ENCODE data around the gene ABCC1.

Gene ABCC1

GRCh38 chr16:16111639-16112038, 162.2 kb downstream of the ABCC1 start:
- no peak for DNase-seq (ENCODE audit: low read depth in 2 of 2)

DNA sequence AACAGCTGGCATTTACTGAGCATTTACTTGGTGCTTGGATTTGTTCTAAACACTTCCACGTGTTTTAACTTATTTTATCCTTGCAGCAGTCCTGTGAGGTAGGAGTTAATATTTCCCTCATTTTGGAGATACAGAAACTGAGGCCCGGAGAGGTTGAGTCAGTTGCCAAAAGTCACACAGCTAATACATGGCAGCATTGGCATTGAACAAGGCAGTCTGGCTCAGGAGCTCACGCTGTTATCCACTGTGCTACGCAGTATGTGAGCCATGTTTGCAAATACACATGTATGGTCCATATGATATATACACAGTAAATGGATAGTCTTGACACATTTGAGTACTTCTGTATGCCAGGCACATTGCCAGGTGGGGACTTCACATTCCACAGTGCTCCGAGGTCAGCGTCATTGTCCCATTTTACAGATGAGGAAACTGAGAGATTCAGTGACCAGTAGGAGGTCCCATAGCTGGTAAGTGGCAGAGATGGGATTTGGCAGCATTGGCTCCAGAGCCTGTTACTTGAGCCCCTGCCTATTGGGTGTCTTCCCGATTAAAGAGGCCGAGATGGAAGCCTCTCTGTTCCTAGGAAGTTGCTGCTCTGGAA, 163.1 kb downstream of the ABCC1 start:
- DNase-seq (ENCODE audit: low read depth in 2 of 2), result no peak

GRCh38 chr16:16113076-16113475, 163.7 kb downstream of the ABCC1 start:
- DNase-seq (ENCODE audit: low read depth in 2 of 2), result no peak

DNA sequence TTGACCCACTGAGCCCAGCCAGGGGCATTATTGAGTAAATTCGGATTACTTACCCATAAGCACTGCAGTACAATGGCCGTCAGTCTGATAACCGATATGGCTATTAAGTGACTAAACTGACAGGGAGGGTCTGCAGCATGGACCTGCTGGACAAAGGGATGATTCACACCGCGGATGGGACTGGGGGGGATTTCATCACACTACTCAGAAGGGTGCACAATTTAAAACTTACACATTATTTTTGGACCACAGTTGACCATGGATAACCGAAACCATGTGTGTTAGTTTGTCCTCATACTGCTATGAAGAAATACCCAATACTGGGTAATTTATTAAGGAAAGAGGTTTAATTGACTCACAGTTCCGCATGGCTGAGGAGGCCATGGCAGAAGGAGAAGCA, 167.4 kb downstream of the ABCC1 start:
- no peak for DNase-seq (ENCODE audit: low read depth in 2 of 2)

GRCh38 chr16:16118337-16118736, 168.9 kb downstream of the ABCC1 start:
- DNase-seq (ENCODE audit: low read depth in 2 of 2), result no peak

DNA sequence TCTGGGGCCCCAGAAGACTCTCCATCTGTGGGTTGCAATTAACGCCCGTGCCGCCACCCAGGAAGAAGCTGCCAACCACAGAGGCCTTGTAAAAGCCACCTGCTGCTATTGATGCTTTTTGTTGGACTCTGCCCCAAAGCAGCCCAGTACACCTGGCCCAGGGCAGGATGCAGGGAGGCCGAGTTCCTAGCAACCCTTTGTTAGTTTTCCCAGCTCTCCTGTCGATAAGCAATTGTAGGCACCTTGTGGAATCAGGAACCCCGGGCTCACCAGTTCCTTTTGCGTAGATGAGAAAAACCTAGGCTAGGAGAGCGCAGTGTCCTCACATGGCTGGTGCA, 170.6 kb downstream of the ABCC1 start:
- no peak for DNase-seq (ENCODE audit: low read depth in 2 of 2)

- DNase-seq (ENCODE audit: low read depth in 2 of 2), result no peak
Observed at GRCh38 chr16:16120382-16121184, 171.2 kb downstream of the ABCC1 start.

DNA sequence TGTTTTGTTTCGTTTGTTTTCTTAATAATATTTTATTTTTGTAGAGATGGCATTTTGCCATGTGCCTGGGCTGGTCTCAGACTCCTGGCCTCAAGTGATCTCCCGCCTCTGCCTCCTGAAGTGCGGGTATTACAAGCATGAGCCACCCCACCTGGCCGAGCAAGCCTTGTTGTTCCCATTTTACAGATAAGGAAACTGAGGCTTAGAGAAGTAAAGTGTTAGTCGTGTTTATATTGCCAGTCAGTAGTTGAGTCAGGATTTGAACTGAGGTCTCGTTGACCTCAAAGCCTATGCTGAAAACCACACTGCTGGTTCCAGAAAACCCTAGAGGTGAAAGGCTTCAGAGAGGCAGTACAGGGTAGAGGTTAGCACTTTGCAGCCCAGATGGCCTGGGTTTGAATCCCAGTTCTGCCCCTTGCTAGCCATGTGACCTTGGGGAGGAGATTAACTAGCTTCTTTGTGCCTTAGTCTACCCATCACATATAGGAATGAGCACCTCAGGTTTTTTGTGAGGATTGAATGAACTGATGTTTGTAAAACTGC, 171.8 kb downstream of the ABCC1 start:
- no peak for DNase-seq (ENCODE audit: low read depth in 2 of 2)

- no peak for DNase-seq (ENCODE audit: low read depth in 2 of 2)
Observed at GRCh38 chr16:16122264-16122663, 172.8 kb downstream of the ABCC1 start.

DNA sequence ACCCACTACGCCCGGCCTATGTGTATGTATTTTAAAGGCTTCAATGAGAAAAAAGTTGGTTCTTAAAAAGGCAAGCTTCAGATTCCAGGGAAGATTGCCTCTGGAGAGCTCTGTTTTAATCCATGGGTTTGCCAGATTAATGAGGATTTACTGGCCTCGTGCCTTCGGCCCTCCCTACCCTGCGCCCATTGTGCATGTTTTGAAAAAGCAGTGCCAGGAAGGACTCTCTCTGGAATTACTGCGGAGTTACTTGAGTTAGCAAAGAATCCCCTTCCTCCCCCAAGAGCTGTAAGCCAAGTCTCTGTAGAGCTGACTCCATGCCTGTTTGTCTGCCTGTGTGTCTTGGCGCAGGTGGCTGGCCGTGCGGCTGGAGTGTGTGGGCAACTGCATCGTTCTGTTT, 175.0 kb downstream of the ABCC1 start:
- DNase-seq (ENCODE audit: low read depth in 2 of 2), result no peak

DNA sequence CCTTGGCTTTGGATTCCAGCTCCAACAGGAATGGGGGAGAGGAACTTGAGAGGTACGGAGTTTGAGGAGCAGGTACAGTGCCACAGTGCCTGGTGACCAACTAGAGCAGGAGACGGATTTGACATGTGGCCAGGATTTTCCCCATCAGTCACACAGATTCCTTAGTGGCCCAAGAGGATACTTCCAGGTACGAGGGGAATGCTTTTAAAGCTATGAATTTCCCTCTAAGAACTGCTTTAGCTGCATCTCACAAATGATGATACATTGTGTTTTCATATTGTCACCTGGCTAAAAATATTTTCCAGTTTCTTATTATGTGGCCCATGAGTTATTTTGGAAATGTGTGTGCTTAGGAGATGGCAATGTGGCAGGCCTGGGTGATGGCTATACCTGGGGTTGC, 175.6 kb downstream of the ABCC1 start:
- no peak for DNase-seq (ENCODE audit: low read depth in 2 of 2)

- no peak for DNase-seq (ENCODE audit: low read depth in 2 of 2)
Observed at GRCh38 chr16:16126896-16127295, 177.5 kb downstream of the ABCC1 start.

DNA sequence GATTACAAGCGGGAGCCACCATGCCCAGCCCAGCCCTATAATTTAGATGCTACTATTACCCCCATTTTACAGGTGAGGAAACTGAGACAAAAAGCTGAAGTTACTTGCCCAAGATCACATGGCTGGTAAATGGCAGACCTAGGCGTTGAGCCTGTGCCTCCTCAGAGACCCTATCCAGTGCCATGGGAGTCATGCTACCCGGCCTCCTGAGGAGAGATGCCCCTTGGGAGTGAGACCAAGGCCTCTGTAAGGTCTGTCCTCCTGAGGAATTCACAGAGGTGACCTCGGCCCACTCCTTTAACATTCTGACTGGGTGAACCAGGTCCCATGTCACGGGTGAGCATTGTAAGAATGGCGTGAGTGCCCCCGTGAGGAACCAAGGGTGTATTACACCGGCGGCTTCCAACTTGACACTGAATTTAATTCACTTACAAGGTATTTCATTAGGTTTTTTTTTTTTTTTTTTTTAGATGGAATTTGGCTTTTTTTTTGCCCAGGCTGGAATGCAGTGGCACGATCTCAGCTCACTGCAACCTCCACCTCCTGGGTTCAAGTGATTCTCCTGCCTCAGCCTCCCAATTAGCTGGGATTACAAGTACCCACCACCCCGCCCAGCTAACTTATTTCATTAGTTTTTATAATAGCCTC, 178.2 kb downstream of the ABCC1 start:
- peak; percentile 26 to 47 for DNase-seq (ENCODE audit: low read depth in 2 of 2)

GRCh38 chr16:16131204-16131603, 181.8 kb downstream of the ABCC1 start:
- DNase-seq (ENCODE audit: low read depth in 2 of 2), result no peak

- DNase-seq (ENCODE audit: low read depth in 2 of 2), result no peak
Observed at GRCh38 chr16:16131659-16132058, 182.2 kb downstream of the ABCC1 start.

DNA sequence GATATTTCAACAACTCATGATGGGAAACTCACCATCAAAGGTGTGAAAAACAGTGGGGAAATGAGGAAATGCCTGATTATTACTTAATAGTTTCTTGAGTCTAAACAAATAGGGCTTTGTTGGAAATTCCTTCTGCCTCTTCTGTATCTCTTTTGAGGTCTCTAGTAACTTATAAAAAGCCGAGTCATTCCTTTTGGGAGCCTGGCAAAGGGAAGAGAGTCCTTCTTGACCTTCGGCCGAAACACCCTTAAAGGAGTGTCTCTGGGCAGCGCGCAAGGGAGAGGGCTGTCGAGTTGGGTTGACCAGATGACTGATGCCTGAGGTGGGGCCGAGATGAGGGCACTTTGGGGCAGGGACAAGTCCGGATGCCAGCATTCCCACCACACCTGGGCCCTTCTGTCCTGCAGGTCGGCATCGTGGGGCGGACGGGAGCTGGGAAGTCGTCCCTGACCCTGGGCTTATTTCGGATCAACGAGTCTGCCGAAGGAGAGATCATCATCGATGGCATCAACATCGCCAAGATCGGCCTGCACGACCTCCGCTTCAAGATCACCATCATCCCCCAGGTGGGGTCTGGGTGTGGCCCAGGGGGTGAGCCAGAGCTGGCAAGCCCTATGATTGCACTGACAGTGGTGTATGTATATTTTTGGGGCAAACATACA, 184.7 kb downstream of the ABCC1 start:
- DNase-seq (ENCODE audit: low read depth in 2 of 2), result no peak

DNA sequence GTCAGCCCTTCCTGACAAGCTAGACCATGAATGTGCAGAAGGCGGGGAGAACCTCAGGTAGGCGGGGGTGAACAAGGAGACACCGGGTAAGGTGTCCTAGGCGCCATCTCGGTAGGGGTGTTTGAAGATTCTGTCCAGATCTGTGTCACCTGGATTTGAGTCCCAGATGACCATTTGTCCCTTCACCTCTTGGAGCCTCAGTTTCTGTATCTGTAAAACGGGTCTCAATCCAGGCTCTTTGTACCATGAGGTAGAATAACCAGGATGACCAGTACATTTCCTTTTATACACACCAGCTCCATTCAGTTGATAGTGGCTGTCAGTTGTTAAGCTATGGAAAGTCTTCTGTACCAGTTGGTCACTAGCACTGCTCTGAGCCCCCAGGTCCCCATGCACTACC, 187.2 kb downstream of the ABCC1 start:
- no peak for DNase-seq (ENCODE audit: low read depth in 2 of 2)

DNA sequence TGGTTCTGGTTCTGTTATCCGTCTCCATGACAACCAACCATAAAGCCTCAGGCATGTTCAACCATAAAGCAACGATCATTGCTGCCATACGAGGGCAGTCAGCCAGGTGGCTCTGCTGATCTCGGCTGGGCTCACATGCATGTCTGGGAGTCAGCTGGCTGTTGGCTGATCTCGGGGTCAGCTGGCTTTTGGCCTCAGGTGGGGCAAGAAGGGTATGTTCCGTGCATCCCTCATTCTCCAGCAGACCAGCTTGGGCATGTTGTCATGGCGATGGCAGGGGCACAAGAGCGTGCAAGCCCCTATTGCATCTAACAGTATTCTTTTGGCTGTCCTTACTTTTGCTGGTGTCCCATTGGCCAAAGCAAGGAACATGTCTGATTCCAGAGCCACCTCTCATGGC, 187.7 kb downstream of the ABCC1 start:
- no peak for DNase-seq (ENCODE audit: low read depth in 2 of 2)

GRCh38 chr16:16138034-16138635, 188.7 kb downstream of the ABCC1 start:
- DNase-seq (ENCODE audit: low read depth in 2 of 2), result no peak

DNA sequence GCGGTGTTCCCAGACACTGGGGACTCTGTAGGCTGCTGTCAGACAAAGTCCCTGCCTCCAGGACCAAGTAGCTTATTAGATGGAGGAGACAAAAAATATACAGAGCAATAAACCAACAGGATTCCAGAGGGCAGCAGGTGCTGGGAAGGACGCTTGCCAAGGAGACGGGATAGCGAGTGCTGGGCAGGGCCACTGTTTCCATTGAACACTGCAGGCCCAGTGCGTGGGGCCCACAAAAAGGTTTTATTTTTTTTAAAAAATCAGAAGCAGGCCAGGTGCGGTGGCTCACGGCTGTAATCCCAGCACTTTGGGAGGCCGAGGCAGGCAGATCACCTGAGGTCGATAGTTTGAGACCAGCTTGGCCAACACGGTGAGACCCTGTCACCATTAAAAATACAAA, 189.6 kb downstream of the ABCC1 start:
- DNase-seq (ENCODE audit: low read depth in 2 of 2), result no peak

DNA sequence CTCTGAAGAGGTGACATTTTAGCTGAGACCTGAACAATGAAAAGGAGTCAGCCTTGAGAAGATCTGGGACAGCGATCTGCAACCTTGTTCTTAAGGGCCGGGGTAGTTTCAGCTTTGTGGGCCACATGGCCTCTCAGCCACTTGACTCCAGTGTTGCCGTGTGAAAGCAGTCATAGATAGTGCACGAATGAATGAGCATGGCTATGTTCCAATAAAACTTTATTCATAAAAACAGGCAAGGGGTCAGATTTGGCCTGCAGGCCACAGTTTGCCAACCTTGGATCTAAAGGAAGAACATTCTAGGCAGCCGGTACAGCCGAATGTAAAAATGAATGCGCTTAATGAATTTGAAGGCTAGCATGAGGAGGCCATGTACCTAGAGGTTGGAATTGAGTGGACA, 190.4 kb downstream of the ABCC1 start:
- no peak for DNase-seq (ENCODE audit: low read depth in 2 of 2)

DNA sequence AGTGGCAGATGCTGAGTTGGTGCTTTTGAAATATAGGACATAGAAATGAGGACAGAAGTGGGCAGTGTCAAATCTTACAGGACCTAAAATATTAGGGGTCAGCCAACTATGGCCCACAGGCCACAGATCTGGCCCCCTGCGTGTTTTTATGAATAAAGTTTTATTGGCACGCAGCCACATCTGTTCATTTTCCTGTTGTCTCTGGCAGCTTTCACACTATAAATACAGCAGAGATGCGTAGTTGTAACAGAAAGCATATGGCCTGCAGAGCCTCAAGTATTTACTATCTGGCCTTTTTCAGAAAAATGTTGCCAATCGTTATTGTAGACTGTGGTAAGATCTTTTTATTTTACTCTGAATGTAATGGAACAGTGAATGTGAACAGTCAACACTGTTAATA, 191.1 kb downstream of the ABCC1 start:
- DNase-seq (ENCODE audit: low read depth in 2 of 2), result no peak
